Measurements from ENCODE around the gene MDH1.

The MDH1 gene

GRCh38 chr2:63588385-63589147 is at the start of gene MDH1, which contains the start of gene WDPCP:
Gene MDH1 (plus strand): TSS chr2:63588963. CDS start chr2:63589044, 81 bp downstream.
Gene WDPCP (minus strand): TSS chr2:63588477. CDS start chr2:63588271, 206 bp downstream.
- TF ChIP-seq TSHZ2 (CRISPR knock-in tag; IDR thresholded peaks at IDR 0.05) (0 out of 2 replicates have a peak, but pooled peaks have one; percentile 77), TOX (CRISPR knock-in tag; IDR thresholded peaks at IDR 0.05; ENCODE audit: borderline replicate concordance) (peak; percentile 17; the same call in 1 of the 2 replicates), ZFP3 (CRISPR knock-in tag; IDR thresholded peaks at IDR 0.05) (peak; percentile 75; the same call in 1 of the 2 replicates), ARNTL (CRISPR knock-in tag; IDR thresholded peaks at IDR 0.05; ENCODE audit: borderline replicate concordance, low read depth) (0 out of 2 replicates have a peak, but pooled peaks have one; percentile 48), ZNF565 (CRISPR knock-in tag; conservative IDR thresholded peaks at IDR 0.05; ENCODE audit: low read depth) (no peak), CSDC2 (CRISPR knock-in tag; IDR thresholded peaks at IDR 0.05) (0 out of 2 replicates have a peak, but pooled peaks have one; percentile 37), ESRRG (CRISPR knock-in tag; IDR thresholded peaks at IDR 0.05) (0 out of 2 replicates have a peak, but pooled peaks have one; percentile 27), ZFP30 (CRISPR knock-in tag; IDR thresholded peaks at IDR 0.05) (0 out of 2 replicates have a peak, but pooled peaks have one; percentile 13), POU6F1 (CRISPR knock-in tag; IDR thresholded peaks at IDR 0.05; ENCODE audit: borderline replicate concordance, low read depth) (peak; percentile 61; the same call in 1 of the 2 replicates), SNAI2 (CRISPR knock-in tag; IDR thresholded peaks at IDR 0.05) (0 out of 2 replicates have a peak, but pooled peaks have one; percentile 38), PPARA (CRISPR knock-in tag; IDR thresholded peaks at IDR 0.05; ENCODE audit: borderline replicate concordance) (no peak; the same call in 1 of the 2 replicates)
- ATAC-seq = peak; percentile 96

GRCh38 chr2:63539416-63540162 is 49.2 kb upstream of the MDH1 start:
- peak; percentile 82 for ATAC-seq
- TF ChIP-seq ZNF70 (CRISPR knock-in tag; IDR thresholded peaks at IDR 0.05) = peak; percentile 96
- TF ChIP-seq ISL1 (CRISPR knock-in tag; IDR thresholded peaks at IDR 0.05) = peak; percentile 98
- peak; percentile 38; the same call in 1 of the 2 replicates for TF ChIP-seq CREB5 (CRISPR knock-in tag; IDR thresholded peaks at IDR 0.05; ENCODE audit: low read depth)
- no peak for TF ChIP-seq CSRNP3 (CRISPR knock-in tag; IDR thresholded peaks at IDR 0.05)
- TF ChIP-seq ZFP30 (CRISPR knock-in tag; IDR thresholded peaks at IDR 0.05) = no peak
- TF ChIP-seq ARNTL (CRISPR knock-in tag; IDR thresholded peaks at IDR 0.05; ENCODE audit: borderline replicate concordance, low read depth) = no peak

GRCh38 chr2:63544017-63544627 is 44.6 kb upstream of the MDH1 start:
- no peak for ATAC-seq
- no peak for TF ChIP-seq ZFP30 (CRISPR knock-in tag; IDR thresholded peaks at IDR 0.05)
- no peak for TF ChIP-seq ESRRG (CRISPR knock-in tag; IDR thresholded peaks at IDR 0.05)
- TF ChIP-seq POU6F1 (CRISPR knock-in tag; IDR thresholded peaks at IDR 0.05; ENCODE audit: borderline replicate concordance, low read depth) = no peak
- no peak for TF ChIP-seq RARB (CRISPR knock-in tag; IDR thresholded peaks at IDR 0.05)
- TF ChIP-seq OSR1 (CRISPR knock-in tag; IDR thresholded peaks at IDR 0.05) = no peak
- TF ChIP-seq TOX (CRISPR knock-in tag; IDR thresholded peaks at IDR 0.05; ENCODE audit: borderline replicate concordance) = no peak
- TF ChIP-seq ZNF70 (CRISPR knock-in tag; IDR thresholded peaks at IDR 0.05) = no peak
- no peak for TF ChIP-seq PATZ1 (CRISPR knock-in tag; IDR thresholded peaks at IDR 0.05; ENCODE audit: borderline replicate concordance)
- TF ChIP-seq TSHZ2 (CRISPR knock-in tag; IDR thresholded peaks at IDR 0.05) = no peak
- no peak for TF ChIP-seq PPARA (CRISPR knock-in tag; IDR thresholded peaks at IDR 0.05; ENCODE audit: borderline replicate concordance)
- TF ChIP-seq ZNF8 (CRISPR knock-in tag; IDR thresholded peaks at IDR 0.05) = no peak

All from SK-N-SH treated with all-trans-retinoic acid at 6 μM for 48 hours (cell line).